Colon (tissue), 2 donors: Measurements from ENCODE around the gene CDIP1.

Source experiments
- FAIRE-seq: peaks from 2 replicates; lab custom pipeline; 2012; peaks lifted over from hg19 to GRCh38; lab: Jason Lieb, UNC
- donor health status: control.
- donor health status: control.

Gene CDIP1

DNA sequence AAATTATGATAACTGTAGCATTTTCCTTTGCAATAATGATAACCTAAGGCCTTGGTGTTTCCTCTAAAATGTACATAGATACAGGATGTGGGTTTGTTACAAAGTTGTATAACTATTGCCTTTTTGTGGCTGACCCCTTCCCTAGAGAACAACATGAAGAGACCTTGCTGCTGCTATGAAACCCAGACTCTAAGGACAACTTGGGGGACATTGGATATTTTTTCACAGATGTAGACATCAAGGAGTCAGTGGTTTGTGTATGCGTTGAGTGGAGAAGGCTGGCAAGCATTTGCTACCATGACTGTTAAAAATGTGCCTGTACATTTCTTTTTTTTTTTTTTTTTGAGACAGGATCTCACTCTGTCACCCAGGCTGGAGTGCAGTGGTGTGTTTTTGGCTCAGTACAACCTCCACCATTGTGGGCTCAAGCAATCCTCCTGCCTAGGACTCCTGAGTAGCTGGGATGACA is 50.0 kb downstream of the CDIP1 start:
- no peak for FAIRE-seq

DNA sequence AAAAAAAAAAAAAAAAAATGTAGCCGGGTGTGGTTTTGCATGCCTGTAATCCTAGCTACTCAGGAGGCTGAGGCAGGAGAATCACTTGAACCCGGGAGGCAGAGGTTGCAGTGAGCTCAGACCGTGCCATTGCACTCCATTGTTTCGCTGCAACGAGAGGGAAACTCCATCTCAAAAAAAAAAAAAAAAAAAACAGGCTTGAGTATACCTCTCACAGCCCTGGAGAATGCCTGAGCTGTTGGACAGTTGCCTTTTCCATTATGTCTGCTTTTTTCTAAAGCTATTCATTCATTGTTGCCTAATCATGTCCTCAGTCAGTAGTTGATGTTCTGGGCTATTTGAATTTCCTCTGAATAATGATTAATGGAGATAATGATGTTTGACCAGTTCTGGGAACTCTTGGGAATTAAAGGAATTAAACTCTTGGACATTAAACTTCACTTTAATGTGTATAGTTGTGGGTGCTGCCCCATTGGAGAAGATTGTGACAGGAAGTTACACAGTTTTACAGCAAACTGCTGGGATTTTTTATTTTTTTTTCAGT is 50.5 kb downstream of the CDIP1 start:
- no peak for FAIRE-seq

DNA sequence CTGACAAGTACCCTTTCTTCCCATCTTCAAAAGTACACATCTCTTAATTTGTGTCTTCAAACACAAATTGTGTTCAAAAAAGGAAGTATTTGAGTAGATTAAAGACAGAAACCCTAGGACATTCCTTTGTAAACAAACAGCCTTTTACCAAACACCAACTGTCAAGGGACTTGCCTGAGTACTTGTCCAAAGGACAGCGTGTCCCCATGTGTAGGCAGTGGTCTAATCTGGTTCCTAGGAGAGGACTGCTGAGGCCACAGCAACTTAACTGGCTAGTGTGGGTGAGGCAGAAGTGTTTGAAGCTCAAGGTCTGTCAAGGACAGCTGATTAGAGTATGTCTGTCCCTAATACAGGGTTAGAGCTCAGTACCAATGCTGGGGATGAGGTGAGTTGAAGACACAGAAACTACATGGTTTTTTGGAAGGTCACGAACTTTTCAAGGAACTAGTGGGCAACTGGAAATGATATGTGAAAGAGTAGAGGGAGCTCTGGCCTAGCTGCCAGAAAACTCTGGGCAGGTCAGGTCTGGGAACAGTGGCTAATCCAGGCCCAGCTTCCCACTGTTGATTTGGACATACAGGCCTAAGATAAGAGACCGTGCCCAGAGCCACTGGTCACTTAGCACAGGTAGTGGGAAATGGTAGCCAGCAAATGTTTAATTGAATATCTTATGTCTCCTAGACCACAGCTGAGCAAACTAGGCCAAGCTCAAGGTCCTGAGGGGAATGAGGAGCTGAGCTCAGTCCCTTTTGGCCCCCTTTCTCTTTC is 52.3 kb downstream of the CDIP1 start:
- FAIRE-seq, result no peak

DNA sequence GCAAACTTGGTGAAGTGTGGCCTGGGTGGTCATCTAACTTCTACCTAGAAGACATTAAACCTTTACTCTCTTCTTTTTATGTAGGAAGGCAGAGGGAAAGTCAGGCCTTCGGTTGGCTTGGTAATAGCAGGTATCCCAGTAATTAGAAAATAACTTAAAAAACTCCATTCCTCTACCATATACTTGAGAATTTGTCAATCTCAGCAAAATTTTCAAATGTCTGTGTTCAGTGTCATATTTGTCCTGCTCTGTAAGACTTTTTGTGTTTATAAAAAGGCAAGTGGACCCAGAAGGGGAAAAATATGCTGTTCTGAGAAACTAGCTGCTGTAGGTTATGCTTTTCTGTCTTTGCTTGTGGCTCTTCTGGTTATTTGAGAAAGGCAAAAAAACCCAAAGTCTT is 56.6 kb downstream of the CDIP1 start:
- FAIRE-seq, result no peak

DNA sequence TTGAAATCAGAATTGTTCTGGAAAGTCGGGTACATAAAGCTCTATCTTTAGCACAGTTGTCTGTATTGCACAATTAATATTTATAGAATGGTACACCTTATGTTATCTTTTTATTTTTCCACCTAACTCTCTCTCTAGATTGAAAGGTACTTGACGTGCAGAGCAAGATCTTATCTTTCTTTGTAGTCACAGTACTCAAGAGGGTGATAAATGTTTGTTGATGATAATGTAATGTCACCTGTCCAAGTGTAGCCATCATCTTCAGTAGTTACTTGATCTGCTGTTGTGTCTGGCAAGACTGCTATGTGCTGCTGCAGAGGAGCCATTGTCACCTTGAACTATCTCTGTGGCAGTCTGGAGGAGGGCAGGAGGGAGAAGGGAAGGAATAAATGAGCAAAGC is 57.0 kb downstream of the CDIP1 start:
- no peak for FAIRE-seq

DNA sequence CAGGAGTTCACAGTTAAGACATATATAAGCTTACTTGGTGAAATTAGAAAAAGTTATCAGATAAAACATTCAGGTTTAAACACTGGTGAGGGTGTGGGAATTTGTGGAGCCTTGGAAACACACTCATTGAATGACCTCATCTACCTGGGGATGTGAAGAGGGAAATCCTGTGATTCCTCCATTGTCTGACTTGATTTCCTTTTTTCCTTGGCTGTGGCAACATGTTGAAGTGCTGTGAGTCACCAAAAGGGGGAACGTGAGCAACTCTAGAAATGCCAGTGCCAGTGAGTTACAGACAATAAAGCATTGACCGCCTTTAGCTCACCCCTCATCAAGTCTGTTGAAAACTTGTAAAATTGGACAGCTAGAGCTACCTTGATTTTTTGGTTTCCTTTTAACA is 60.6 kb downstream of the CDIP1 start:
- no peak for FAIRE-seq

DNA sequence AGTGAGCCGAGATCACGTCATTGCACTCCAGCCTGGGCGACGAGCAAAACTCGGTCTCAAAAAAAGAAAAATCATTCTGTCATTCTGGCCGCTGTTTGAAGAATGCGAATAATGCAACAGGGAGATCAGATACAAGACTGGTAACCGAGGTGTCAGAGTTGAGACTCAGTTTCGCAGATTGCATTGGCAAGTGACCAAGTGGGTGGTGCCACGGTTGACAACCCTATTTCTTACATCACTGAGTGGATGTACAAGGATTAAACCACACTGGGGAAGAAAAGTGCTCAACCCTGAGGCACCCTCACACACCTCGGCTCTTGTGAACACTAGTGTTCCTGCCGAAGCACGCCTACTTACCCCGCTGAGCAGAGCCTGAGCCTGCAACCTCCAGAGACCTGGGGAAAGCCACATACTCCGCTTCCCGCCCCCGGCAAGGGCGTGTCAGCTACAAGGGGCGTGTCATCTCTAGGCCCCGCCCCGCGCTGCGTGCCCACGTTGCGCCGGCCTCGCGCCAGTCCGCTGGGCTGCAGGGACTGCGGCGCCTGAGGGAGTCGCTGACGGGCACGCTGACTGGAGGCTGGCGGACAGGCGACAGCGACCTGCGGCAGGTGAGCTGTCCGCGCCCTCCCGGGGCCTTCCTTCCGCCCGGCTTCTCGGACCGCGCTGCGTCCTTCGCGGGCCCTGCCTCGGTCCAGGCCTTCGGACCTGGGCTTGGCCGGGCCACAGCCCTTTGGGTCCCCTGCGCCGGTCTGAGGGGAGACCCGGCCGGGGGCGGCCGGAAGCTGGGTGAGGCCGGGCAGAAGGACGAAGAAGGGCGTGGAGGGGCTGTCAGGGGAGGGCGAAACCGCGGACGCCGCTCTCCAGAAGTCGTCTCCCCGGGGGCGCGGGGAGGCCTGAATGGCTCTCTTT is 62.4 kb downstream of the CDIP1 start, which contains the start of gene HMOX2:
TSS of gene HMOX2 (plus strand) at position 519 of the 909 bp plus-strand sequence. CDS start 29,127 bp downstream, outside the sequence.
- FAIRE-seq, result no peak

DNA sequence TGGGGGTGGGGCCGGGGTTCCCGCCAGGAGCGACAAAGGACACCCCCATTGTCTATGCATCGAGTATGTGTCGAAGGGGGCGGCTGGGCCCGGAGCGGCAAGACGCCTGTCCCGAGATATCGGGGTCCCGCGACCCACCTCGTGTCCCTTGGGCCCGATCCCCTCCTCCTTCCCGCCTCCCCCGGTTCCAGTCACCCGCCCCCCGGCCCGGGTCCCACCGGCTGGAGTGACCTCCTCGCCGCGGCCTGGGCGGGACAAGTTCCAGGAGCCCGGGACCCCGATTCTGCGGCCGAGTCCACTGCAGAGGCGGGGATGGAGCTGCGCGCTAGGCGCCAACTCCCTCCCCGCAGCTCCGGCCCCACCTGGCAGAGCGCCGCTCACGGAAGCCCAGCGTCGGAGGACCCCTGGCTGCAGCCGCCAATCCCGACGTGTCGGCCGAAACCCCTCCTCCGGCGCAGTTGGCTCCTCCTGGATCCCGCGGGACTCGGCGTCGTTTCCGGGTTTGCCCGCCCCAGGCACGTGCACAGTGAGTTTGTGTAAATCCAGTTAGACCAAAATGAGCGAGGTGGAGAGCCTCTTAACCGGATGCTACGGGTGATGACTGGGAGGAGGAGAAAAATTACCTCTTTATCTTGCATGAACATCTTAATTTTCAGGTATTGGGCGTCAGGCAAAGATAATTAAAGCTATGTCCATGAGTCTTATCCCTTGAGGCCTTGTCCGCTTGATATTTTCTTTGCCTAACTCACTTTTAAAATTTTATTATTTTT is 64.2 kb downstream of the CDIP1 start, which contains the start of gene NMRAL1:
TSS of gene NMRAL1 (minus strand) at position 434 of the 770 bp plus-strand sequence. CDS start 493 bp downstream, outside the sequence.
- no peak for FAIRE-seq

DNA sequence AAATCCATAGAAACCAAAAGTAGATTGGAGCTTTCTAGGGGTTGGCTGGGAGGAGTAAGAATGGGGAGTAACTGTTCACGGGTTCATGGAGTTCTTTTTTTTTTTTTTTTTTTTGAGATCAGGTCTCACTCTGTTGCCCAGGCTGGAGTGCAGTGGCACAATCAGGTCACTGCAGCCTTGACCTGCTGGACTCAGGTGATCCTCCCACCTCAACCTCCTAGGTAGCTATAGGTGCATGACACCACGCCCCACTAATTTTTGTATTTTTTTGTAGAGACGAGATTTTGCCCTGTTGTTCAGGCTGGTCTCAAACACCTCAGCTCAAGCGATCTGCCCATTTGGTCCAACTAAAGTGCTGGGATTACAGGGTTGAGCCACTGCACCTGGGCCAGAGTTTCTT is 65.7 kb downstream of the CDIP1 start:
- FAIRE-seq, result no peak

DNA sequence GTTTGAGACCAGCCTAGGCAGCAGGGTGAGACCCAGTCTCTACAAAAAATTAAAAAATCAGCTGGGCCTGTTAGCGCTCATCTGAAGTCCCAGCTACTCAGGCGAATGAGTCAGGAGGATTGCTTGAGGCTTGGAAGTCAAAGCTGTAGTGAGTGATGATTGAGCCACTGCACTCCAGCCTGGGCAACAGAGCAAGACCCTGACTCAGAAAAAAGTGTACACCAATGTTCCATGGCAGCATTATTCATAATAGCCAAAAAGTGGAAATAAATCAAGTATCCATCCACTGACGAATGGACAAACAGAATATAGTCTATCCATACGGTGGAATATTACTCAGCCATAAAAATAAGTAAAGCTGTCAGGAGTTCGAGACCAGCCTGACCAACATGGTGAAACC is 66.7 kb downstream of the CDIP1 start:
- FAIRE-seq, result no peak

DNA sequence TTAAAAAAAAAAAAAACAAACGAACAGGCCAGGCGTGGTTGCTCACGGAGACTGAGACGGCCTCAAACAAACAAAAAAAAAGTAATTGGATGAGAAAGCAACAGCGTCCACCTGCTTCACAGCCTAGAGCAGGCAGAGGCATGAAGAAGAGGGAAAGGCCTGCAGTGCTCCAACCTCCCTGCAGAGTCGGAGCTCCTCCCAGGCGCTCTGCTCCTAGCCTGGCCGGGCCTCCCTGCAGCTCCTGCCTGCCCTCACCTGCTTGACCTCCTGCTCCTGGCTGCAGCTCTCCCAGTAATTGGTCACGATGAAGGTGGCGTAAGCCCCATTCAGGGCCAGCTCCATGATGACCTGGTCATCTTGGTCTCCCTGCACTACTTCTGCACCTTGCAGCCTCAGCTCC is 69.6 kb downstream of the CDIP1 start:
- FAIRE-seq, result no peak

DNA sequence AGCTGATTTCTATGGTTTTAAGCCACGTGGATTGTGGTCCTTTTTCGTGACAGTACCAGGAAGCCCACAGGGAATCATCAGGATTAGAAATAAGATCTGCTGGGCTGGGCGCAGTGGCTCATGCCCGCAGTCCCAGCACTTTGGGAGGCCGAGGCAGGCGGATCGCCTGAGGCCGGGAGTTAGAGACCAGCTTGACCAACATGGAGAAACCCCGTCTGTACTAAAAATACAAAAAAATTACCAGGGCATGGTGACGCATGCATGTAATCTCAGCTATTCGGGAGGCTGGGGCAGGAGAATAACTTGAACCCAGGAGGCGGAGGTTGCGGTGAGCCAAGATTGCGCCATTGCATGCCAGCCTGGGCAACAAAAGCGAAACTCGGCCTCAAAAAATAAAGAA is 70.7 kb downstream of the CDIP1 start:
- FAIRE-seq, result no peak

DNA sequence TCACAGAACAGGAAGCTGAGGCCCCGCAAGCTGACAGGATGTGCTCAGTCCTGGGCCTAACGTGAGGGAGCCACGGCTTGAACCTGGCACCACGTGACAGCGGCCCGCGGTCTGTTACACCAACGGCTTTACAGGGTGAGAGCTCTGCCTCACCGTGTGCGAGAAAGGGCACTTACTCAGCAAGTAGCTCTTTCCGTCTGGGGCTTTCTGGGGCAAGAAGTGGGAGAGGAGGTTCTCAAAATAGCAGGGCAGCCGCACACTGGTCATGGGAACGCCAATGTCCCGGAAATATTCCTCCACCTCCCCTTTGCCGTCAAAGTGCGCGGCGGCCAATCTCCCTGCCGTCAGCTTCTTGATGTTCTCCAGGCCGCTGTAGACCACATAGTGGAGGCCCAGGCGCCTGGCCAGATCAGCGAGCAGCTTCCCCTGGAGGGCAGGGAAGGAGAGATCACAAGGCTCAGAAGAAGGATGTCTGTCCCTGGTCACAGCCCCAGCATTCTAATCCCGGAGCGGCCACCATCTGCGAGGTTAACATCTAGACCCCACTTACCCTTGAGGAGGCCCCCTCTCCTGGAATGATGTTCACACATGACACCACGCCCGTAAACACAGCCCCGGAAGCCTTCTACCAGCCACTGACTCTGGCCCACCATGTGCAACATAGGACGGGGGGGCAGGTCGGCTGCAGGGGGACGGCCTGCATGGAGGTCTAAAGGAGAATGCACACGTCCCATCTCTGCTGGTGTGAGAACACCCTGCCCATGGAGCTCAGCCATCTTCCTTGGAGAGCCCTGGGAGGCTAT is 72.4 kb downstream of the CDIP1 start:
- FAIRE-seq, result no peak

DNA sequence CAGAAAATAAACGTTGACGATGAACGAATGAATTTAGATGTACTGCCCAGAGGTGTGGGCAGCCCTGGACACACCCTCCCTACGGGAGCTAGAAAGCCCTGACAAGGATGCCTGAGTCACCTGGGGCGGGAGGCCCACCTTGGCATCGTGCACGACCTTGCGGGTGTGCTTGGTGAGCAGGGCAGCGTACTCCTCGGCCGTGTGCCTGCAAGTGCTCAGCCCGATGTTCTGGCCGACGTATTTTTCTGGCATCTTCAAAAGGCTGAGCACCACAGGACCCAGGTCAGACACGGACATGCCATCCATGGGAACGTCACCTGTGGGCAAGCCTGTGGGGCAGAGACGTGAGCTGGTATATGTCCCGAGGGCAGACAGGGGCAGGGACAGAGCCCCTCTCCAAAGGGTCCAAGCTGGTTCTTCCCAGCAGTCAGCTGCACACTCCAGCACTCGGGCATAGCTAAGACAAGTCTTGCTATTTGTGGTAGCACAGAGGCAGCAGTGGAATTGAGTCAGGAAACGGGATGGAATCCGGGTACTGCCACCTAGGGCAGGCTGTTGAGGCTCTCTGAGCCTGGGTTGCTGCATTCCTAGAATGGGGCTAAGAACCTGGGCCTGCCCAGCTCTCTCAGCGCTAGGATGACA is 74.9 kb downstream of the CDIP1 start:
- FAIRE-seq, result no peak

DNA sequence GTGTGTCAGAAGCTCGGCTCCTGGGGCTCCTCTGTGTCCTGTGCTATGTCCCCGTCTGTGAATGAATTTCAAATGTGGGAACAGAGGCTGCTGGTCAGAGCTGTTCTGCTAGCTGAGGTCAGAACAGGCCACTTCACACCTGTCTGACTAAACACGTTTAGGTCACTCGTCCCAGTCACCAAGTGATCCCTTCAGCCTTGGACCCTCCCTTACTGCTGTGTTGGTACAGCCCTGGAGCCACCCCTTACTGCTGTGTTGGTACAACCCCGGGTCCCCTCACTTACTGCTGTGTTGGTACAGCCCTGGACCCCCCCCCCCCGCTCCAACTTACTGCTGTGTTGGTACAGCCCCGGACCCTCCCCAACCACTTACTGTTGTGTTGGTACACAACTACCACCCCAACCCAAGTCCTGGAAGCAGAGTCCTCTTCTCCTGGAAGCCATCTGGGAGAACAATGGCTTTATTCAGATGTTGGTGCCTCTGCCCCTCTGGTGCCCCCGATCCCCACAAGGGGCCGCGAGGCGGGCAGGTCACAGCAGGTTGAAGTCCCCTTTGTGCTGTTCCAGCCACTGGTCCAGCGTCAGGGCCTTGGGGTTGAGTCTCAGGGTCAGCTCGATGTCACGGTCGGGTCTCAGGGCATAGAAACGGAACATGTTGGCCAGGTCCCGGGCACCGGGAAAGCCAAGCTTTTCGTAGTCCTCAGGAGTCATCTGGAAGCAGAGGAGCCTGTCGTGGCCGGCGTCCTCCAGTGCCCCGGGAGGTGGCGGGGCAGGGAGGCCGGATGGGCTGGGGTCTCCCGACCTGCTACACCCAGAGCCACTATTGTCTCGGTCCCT is 77.1 kb downstream of the CDIP1 start:
- FAIRE-seq, result no peak

DNA sequence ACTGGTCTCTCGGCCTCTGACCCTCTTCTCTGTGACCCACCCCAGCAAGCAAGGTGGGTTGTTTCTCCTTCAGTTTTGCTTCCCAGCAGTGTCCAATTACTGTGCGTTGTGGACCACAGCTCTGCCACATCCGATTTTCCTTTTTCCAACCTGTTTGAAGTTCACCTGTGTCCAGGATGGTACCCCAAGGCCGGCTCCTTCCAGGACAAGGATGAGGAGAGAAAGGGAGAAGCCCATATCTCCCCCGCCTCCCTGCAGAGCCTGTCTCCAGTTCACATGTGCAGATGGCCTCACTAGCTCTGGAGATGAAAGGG is 77.7 kb downstream of the CDIP1 start:
- FAIRE-seq, result no peak
